ENCODE measurements around the gene OOSP4B. TPM values are rescaled to one million over a fixed set of nuclear protein-coding genes. Genes with fewer than 3 reads are reported as not detected.

Gene OOSP4B
- total and polyA plus RNA-seq, 2 of the 8 experiments (the other 6 are each of a cell fraction or from before 2014, with no cell fraction given), result not detected

GRCh38 chr11:60005360-60005759 is 11.6 kb upstream of the OOSP4B start:
- Histone ChIP-seq H2BK12ac (ENCODE audit: low read depth, low read length) (no peak overlapping the region), H2AFZ (ENCODE audit: low read length) (no peak overlapping the region), H3K9ac (replicated peaks in 1 of 4; ENCODE audit: extremely low read depth in 1 of 4, low read depth in 3 of 4, low read length in 3 of 4) (no peak overlapping the region), H3K23ac (ENCODE audit: insufficient read length) (no peak overlapping the region), H3K79me1 (ENCODE audit: low read depth, low read length) (no peaks in the 10 kb centered on the region), H3K4me2 (ENCODE audit: insufficient read depth in 1 of 2, low read depth in 2 of 2, low read length in 2 of 2) (no peak overlapping the region), H3K4me3 (ENCODE audit: extremely low read depth in 1 of 4, insufficient read depth in 2 of 4, low read depth in 3 of 4, low read length in 4 of 4) (no peak overlapping the region), H3K27ac (ENCODE audit: low read depth, low read length) (no peak overlapping the region), H3K4ac (replicated peaks; ENCODE audit: insufficient read length, low read depth, low read length) (no peak overlapping the region), H2BK20ac (ENCODE audit: low read length) (no peak overlapping the region), H3K4me1 (replicated peaks in 1 of 4; ENCODE audit: control insufficient read depth in 3 of 4, insufficient read depth in 4 of 4, low read length in 3 of 4) (no peaks in the 10 kb centered on the region), H3K14ac (ENCODE audit: insufficient read length) (no peak overlapping the region), H3K27me3 (replicated peaks in 1 of 4; ENCODE audit: control insufficient read depth in 3 of 4, extremely low read depth in 1 of 4, insufficient read depth in 3 of 4, low read length in 3 of 4) (no peaks in the 10 kb centered on the region), H2AK5ac (ENCODE audit: low read depth, low read length) (no peak overlapping the region), H4K91ac (replicated peaks; ENCODE audit: insufficient read length, low read length) (no peak overlapping the region), H3K23me2 (ENCODE audit: low read depth, low read length) (no peaks in the 10 kb centered on the region), H3K36me3 (ENCODE audit: control insufficient read depth in 2 of 4, insufficient read depth in 4 of 4, low read length in 3 of 4) (no peaks in the 10 kb centered on the region), H2BK5ac (ENCODE audit: low read depth, low read length) (no peak overlapping the region), H4K5ac (ENCODE audit: insufficient read length, low read depth, low read length) (no peak overlapping the region), H2BK15ac (ENCODE audit: low read length) (no peak overlapping the region), H3K56ac (replicated peaks; ENCODE audit: insufficient read length, low read depth, low read length) (no peak overlapping the region), H3K9me3 (ENCODE audit: insufficient read depth in 2 of 2, low read depth in 1 of 2, low read length in 1 of 2) (no peaks in the 10 kb centered on the region), H3K79me2 (ENCODE audit: control insufficient read depth in 1 of 2, insufficient read depth in 2 of 2, low read length in 2 of 2) (no peaks in the 10 kb centered on the region), H4K20me1 (replicated peaks in 1 of 2; ENCODE audit: control insufficient read depth in 1 of 2, insufficient read depth in 2 of 2, low read length in 2 of 2) (no peaks in the 10 kb centered on the region), H3K18ac (ENCODE audit: extremely low read depth, low read length) (no peak overlapping the region), H4K8ac (ENCODE audit: extremely low read depth, insufficient read depth, low read length) (no peak overlapping the region), H2BK120ac (replicated peaks; ENCODE audit: low read depth, low read length) (no peak overlapping the region)
- POLR2A ChIA-PET (ENCODE audit: partially characterized antibody), result no interaction called here
- FAIRE-seq (no peak), DNase-seq (ENCODE audit: low read depth in 1 of 2, low spot score in 2 of 2) (no peak)
- WGBS, 2 experiments (ENCODE audit: extremely low coverage in 1 of 2, insufficient coverage in 1 of 2, insufficient read length in 1 of 2, insufficient replicate concordance in 2 of 2, low coverage in 1 of 2, low lambda C conversion rate in 2 of 2, missing lambda C conversion rate in 1 of 2), result 93% methylated on average over 1 of the region's 1 CpG; no CpG with 5 or more reads in 1 of the 2 experiments
- CTCF ChIA-PET (ENCODE audit: partially characterized antibody), result no interaction called here
- TF ChIP-seq BCL11A (IDR thresholded peaks at IDR 0.05; ENCODE audit: low read depth in 2 of 2, low read length in 2 of 2), result no peak
- no peak for TF ChIP-seq SRF (IDR thresholded peaks at IDR 0.05; ENCODE audit: low read depth, low read length)
- TF ChIP-seq CBX8 (IDR thresholded peaks at IDR 0.05; ENCODE audit: borderline replicate concordance, low read depth, low read length), result no peak
- no peak for TF ChIP-seq GTF2F1 (IDR thresholded peaks at IDR 0.05; ENCODE audit: borderline replicate concordance, low read depth, low read length)
- no peak for TF ChIP-seq KDM1A (IDR thresholded peaks at IDR 0.05; ENCODE audit: borderline replicate concordance, low read length)
- no peak for TF ChIP-seq SIRT6 (IDR thresholded peaks at IDR 0.05; ENCODE audit: low read length)
- TF ChIP-seq, protein P1, sequence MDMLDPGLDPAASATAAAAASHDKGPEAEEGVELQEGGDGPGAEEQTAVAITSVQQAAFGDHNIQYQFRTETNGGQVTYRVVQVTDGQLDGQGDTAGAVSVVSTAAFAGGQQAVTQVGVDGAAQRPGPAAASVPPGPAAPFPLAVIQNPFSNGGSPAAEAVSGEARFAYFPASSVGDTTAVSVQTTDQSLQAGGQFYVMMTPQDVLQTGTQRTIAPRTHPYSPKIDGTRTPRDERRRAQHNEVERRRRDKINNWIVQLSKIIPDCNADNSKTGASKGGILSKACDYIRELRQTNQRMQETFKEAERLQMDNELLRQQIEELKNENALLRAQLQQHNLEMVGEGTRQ (IDR thresholded peaks at IDR 0.05; ENCODE audit: low read length), result no peak
- no peak for TF ChIP-seq KDM4A (IDR thresholded peaks at IDR 0.05; ENCODE audit: low read depth, low read length, severe bottlenecking)

All from H1 (cell line).